CD1c-positive myeloid dendritic cell (primary cell): Measurements from ENCODE around the gene MAN1C1.
A peak's percentile ranks its signal among the peaks of the same experiment; 100 is the strongest.

Experiments used
- DNase-seq: peaks from one replicate; pipeline ENCODE4 v3.0.0-alpha.2; 2016; ENCODE audit errors: extremely low spot score

The MAN1C1 gene

GRCh38 chr1:25763493-25763892 is 146.9 kb downstream of the MAN1C1 start:
- DNase-seq = no peak

GRCh38 chr1:25765136-25765922 is 148.7 kb downstream of the MAN1C1 start:
- no peak for DNase-seq

GRCh38 chr1:25765923-25766589 is 149.5 kb downstream of the MAN1C1 start:
- no peak for DNase-seq

GRCh38 chr1:25766721-25767436 is 150.3 kb downstream of the MAN1C1 start:
- DNase-seq = no peak

GRCh38 chr1:25767437-25767770 is 150.8 kb downstream of the MAN1C1 start:
- no peak for DNase-seq

- no peak for DNase-seq
Observed at GRCh38 chr1:25768999-25769398, 152.4 kb downstream of the MAN1C1 start.

- no peak for DNase-seq
Observed at GRCh38 chr1:25769625-25770383, 153.2 kb downstream of the MAN1C1 start.

- DNase-seq = no peak
Observed at GRCh38 chr1:25770541-25771220, 154.1 kb downstream of the MAN1C1 start.

GRCh38 chr1:25771221-25772114 is 154.9 kb downstream of the MAN1C1 start:
- no peak for DNase-seq

- no peak for DNase-seq
Observed at GRCh38 chr1:25772164-25772563, 155.6 kb downstream of the MAN1C1 start.

GRCh38 chr1:25772692-25773245 is 156.2 kb downstream of the MAN1C1 start:
- DNase-seq = no peak

GRCh38 chr1:25773441-25774125 is 157.0 kb downstream of the MAN1C1 start:
- no peak for DNase-seq

GRCh38 chr1:25774206-25774803 is 157.7 kb downstream of the MAN1C1 start:
- no peak for DNase-seq

- DNase-seq = peak; percentile 54
Observed at GRCh38 chr1:25774921-25775771, 158.6 kb downstream of the MAN1C1 start.

GRCh38 chr1:25779388-25779787 is 162.8 kb downstream of the MAN1C1 start:
- no peak for DNase-seq

GRCh38 chr1:25779894-25780293 is 163.3 kb downstream of the MAN1C1 start:
- DNase-seq = no peak

GRCh38 chr1:25780318-25781129 is 163.9 kb downstream of the MAN1C1 start:
- DNase-seq = no peak

GRCh38 chr1:25781130-25781433 is 164.5 kb downstream of the MAN1C1 start:
- DNase-seq = no peak
